ENCODE results near the gene GSTO2.

The GSTO2 gene

GRCh38 chr10:104331208-104331838 is 62.3 kb downstream of the GSTO2 start (continued):
- TF ChIP-seq ZNF23 (tag by site-specific recombination; IDR thresholded peaks at IDR 0.05; ENCODE audit: borderline replicate concordance), result no peak
- peak; percentile 66; the same call in 1 of the 2 replicates for TF ChIP-seq ZNF639 (tag by site-specific recombination; IDR thresholded peaks at IDR 0.05)
- TF ChIP-seq, protein P1, sequence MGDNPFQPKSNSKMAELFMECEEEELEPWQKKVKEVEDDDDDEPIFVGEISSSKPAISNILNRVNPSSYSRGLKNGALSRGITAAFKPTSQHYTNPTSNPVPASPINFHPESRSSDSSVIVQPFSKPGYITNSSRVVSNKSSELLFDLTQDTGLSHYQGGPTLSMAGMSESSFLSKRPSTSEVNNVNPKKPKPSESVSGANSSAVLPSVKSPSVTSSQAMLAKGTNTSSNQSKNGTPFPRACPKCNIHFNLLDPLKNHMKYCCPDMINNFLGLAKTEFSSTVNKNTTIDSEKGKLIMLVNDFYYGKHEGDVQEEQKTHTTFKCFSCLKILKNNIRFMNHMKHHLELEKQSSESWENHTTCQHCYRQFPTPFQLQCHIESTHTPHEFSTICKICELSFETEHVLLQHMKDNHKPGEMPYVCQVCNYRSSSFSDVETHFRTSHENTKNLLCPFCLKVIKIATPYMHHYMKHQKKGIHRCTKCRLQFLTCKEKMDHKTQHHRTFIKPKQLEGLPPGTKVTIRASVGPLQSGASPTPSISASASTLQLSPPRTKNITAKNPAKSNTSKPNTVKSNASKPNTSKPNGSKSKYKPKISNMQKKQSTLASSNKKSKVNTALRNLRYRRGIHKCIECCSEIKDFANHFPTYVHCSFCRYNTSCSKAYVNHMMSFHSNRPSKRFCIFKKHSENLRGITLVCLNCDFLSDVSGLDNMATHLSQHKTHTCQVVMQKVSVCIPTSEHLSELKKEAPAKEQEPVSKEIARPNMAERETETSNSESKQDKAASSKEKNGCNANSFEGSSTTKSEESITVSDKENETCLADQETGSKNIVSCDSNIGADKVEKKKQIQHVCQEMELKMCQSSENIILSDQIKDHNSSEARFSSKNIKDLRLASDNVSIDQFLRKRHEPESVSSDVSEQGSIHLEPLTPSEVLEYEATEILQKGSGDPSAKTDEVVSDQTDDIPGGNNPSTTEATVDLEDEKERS (tag by site-specific recombination; IDR thresholded peaks at IDR 0.05), result no peak
- TF ChIP-seq BCL11A (tag by site-specific recombination; IDR thresholded peaks at IDR 0.05; ENCODE audit: low read depth), result 0 out of 2 replicates have a peak, but pooled peaks have one; percentile 14
- no peak for TF ChIP-seq ZNF555 (tag by site-specific recombination; conservative IDR thresholded peaks at IDR 0.05)
- TF ChIP-seq MZF1 (tag by site-specific recombination; IDR thresholded peaks at IDR 0.05; ENCODE audit: borderline replicate concordance), result peak; percentile 77; the same call in 1 of the 2 replicates
- peak; percentile 32; the same call in 1 of the 2 replicates for TF ChIP-seq GLI2 (tag by site-specific recombination; IDR thresholded peaks at IDR 0.05; ENCODE audit: borderline replicate concordance, low read depth)
- TF ChIP-seq ZNF341 (tag by site-specific recombination; IDR thresholded peaks at IDR 0.05; ENCODE audit: low read depth), result peak; percentile 81
- no peak for TF ChIP-seq KLF1 (tag by site-specific recombination; IDR thresholded peaks at IDR 0.05)
- TF ChIP-seq PRDM4 (tag by site-specific recombination; IDR thresholded peaks at IDR 0.05), result peak; percentile 39; the same call in 1 of the 2 replicates
- TF ChIP-seq ZNF19 (tag by site-specific recombination; IDR thresholded peaks at IDR 0.05; ENCODE audit: low read depth), result no peak
- TF ChIP-seq OSR2 (tag by site-specific recombination; IDR thresholded peaks at IDR 0.05), result peak; percentile 99
- TF ChIP-seq ZNF624 (tag by site-specific recombination; IDR thresholded peaks at IDR 0.05), result no peak
- TF ChIP-seq ZBTB11 (tag by site-specific recombination; conservative IDR thresholded peaks at IDR 0.05; ENCODE audit: low read depth), result peak; percentile 53
- TF ChIP-seq ZNF560 (tag by site-specific recombination; IDR thresholded peaks at IDR 0.05; ENCODE audit: borderline replicate concordance), result no peak
- TF ChIP-seq, protein P2, sequence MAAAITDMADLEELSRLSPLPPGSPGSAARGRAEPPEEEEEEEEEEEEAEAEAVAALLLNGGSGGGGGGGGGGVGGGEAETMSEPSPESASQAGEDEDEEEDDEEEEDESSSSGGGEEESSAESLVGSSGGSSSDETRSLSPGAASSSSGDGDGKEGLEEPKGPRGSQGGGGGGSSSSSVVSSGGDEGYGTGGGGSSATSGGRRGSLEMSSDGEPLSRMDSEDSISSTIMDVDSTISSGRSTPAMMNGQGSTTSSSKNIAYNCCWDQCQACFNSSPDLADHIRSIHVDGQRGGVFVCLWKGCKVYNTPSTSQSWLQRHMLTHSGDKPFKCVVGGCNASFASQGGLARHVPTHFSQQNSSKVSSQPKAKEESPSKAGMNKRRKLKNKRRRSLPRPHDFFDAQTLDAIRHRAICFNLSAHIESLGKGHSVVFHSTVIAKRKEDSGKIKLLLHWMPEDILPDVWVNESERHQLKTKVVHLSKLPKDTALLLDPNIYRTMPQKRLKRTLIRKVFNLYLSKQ (tag by site-specific recombination; IDR thresholded peaks at IDR 0.05; ENCODE audit: borderline replicate concordance), result no peak
- TF ChIP-seq, protein P3, sequence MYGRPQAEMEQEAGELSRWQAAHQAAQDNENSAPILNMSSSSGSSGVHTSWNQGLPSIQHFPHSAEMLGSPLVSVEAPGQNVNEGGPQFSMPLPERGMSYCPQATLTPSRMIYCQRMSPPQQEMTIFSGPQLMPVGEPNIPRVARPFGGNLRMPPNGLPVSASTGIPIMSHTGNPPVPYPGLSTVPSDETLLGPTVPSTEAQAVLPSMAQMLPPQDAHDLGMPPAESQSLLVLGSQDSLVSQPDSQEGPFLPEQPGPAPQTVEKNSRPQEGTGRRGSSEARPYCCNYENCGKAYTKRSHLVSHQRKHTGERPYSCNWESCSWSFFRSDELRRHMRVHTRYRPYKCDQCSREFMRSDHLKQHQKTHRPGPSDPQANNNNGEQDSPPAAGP (tag by site-specific recombination; IDR thresholded peaks at IDR 0.05), result peak; percentile 89
- peak; percentile 87 for TF ChIP-seq ZNF366 (tag by site-specific recombination; conservative IDR thresholded peaks at IDR 0.05)
- TF ChIP-seq RBAK (tag by site-specific recombination; IDR thresholded peaks at IDR 0.05), result no peak; the same call in 1 of the 2 replicates
- TF ChIP-seq ZNF629 (tag by site-specific recombination; IDR thresholded peaks at IDR 0.05), result peak; percentile 86
- TF ChIP-seq, protein P4, sequence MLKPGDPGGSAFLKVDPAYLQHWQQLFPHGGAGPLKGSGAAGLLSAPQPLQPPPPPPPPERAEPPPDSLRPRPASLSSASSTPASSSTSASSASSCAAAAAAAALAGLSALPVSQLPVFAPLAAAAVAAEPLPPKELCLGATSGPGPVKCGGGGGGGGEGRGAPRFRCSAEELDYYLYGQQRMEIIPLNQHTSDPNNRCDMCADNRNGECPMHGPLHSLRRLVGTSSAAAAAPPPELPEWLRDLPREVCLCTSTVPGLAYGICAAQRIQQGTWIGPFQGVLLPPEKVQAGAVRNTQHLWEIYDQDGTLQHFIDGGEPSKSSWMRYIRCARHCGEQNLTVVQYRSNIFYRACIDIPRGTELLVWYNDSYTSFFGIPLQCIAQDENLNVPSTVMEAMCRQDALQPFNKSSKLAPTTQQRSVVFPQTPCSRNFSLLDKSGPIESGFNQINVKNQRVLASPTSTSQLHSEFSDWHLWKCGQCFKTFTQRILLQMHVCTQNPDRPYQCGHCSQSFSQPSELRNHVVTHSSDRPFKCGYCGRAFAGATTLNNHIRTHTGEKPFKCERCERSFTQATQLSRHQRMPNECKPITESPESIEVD (tag by site-specific recombination; IDR thresholded peaks at IDR 0.05), result peak; percentile 97
- TF ChIP-seq ZEB2 (tag by site-specific recombination; IDR thresholded peaks at IDR 0.05), result peak; percentile 95
- peak; percentile 75 for TF ChIP-seq ZNF335 (tag by site-specific recombination; conservative IDR thresholded peaks at IDR 0.05)
- no peak for TF ChIP-seq ZNF175 (tag by site-specific recombination; IDR thresholded peaks at IDR 0.05)
